RKO (cell line): Measurements from ENCODE around the gene SMIM10.
"Not testable (repeated sequence)": the region's sequence is repeated elsewhere in the genome, so short reads cannot be mapped to it uniquely, and the experiment has no call there.

ENCODE experiments used
- DNase-seq: peaks from one replicate; pipeline ENCODE4 v3.0.0-alpha.2; 2016; ENCODE audit warnings: low spot score

SMIM10 gene

DNA sequence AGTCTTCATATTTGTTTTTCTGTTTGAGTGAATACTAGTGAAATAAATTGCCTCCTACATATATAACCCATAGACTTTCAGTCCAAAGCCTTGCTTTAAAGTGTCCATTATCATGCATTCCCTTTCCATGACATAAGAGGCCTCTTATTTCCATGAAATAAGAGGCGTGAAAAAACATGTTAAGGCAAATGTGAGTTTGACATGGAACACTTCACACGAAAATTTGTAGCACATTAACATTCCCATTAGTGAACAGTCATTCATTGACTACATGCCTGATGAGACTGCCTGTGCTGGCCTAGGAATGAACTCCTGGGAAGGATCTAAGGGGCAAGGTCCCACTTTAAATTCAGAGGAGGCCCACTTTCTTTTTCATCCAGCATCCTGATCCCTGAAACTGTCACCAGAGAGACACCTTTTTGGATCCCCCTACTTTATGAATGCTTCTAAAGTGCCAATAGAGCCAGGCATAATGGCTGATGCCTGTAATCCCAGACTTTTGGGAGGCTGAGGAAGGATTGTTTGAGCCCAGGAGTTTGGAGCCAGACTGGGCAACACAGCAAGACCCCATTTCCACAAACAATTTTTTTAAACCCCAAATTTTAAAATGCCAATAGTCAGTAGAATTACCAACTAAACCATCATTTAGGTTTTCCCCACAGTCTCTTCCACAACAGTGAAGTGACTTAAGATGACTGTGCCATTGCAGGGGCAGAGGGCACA, 24.9 kb downstream of the SMIM10 start:
- no peak for DNase-seq

DNA sequence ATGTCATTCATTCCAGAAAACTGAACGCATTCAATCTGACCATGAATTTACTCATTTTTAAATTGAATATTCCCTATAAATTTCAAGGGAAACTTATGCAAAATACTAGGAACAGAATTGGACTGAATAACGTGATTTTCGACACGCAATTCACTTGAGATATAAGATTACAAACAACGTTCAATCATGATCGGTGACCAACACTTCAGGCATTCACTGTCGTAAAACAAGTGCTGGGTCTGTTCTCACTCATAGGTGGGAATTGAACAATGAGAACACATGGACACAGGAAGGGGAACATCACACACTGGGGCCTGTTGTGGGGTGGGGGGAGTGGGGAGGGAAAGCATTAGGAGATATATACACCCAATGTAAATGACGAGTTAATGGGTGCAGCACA, 29.1 kb downstream of the SMIM10 start:
- not testable (repeated sequence) for DNase-seq

DNA sequence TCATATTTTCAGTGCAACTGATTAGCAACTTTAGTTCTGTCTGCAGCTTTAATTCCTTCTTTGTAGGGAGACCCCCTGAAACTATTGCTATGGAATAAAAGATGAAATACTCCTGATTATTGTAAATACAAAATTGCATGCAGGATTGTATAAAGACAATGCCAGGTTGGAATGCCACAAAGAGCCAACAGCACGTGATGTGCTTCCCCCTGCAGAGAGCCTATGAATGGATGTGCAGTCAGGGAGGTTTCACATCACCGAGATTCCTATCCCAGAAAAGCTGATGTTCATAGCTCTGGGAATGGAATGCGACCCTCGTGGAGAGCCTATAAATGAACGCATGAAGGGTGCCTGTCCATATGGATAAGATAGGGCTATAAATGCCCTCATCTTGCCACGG, 33.0 kb downstream of the SMIM10 start:
- not testable (repeated sequence) for DNase-seq

DNA sequence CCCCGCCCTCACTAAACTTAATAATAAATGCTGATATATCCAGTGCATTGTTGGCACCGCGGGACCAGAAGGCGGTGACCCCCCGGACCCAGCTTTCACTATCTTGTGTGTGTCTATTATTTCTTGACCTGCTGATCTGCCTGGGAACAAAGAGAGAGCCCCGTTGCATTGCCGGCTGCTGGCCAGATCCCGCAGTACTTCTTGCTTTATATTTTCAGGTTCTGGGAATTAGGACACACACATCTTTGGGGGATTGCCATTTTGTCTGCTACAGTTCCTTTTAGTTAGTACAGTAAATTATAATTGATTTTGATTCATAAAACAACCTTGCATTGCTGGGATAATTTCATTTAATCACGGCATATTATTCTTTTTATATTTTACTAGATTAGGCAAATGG, 33.7 kb downstream of the SMIM10 start:
- no peak for DNase-seq

DNA sequence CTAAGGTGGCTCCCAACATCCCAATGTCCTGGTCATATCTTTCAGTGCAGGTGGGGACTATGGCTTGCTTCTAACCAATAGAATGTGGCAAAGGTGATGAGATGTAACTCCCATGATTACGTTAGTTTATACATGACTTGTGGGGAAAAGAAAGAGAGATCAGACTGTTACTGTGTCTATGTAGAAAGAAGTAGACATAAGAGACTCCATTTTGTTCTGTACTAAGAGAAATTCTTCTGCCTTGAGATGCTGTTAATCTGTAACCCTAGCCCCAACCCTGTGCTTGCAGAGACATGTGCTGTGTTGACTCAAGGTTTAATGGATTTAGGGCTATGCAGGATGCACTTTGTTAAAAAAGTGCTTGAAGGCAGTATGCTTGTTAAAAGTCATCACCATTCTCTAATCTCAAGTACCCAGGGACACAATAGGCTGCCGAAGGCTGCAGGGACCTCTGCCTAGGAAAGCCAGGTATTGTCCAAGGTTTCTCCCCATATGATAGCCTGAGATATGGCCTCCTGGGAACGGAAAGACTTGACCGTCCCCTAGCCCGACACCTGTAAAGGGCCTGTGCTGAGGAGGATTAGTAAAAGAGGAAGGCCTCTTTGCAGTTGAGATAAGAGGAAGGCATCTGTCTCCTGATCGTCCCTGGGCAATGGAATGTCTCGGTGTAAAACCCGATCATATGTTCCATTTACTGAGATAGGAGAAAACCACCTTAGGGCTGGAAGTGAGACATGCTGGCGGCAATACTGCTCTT, 39.6 kb downstream of the SMIM10 start:
- DNase-seq: not testable (repeated sequence)

DNA sequence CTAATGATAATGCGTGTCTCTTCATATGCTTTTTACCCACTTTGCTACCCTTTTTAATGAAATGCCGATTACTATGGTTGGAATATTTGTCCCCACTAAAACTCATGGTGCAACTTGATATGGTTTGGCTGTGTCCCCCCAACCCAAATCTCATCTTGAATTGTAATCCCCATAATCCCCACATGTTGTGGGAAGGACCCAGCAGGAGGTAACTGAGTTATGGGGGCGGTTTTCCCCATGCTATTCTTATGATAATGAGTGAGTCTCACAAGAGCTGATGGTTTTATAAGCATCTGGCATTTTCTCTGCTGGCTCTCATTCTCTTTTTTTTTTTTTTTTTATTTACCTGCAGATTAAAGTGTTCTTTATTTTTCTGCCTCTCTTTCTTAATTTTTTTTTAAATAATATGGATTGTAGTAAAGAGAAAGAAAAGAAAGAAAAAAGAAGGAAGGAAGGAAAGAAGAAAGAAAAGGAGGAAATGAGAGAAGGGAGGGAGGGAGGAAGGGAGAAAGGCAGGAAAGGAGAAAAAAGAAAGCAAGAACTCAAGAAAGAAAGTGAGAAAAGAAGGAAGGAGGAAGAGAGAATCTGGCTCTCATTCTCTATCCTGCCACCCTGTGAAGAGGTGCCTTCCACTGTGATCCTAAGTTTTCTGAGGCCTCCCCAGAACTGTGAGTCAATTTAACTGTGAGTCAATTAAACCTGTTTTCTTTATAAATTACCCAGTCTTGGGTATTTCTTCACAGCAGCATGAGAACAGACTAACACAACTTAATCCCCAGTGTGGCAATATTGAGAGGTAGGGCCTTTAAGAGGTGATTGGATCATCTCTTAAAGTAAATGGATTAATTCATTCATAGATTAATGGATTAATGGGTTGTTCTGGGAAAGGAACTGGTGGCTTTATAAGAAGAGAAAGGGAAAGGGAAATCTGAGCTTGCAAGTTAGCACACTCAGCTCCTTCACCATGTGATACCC, 50.6 kb downstream of the SMIM10 start:
- DNase-seq: peak; percentile 2
